Upper lobe of left lung (tissue), 4 donors: ENCODE measurements around the gene FADS6.

ENCODE experiments used
- EP300 ChIP-seq, 4 donors: sonication (generic); formaldehyde crosslinking; IDR thresholded peaks; one replicate each; pipeline ENCODE4 v1.5.1; 2017; ENCODE audit warnings: antibody characterized with exemption in 4 of 4, control low read depth in 2 of 4
- TF ChIP-seq, protein P1 (sequence below), 6 experiments: fragments of 450-650 bp in 4 of 6; fragments of 200-600 bp in 2 of 6; sonication (generic) in 2 of 6; IDR thresholded peaks; one replicate each; pipeline ENCODE4 v1.5.1; 2016 to 2019; ENCODE audit warnings: antibody characterized with exemption in 6 of 6

DNA sequence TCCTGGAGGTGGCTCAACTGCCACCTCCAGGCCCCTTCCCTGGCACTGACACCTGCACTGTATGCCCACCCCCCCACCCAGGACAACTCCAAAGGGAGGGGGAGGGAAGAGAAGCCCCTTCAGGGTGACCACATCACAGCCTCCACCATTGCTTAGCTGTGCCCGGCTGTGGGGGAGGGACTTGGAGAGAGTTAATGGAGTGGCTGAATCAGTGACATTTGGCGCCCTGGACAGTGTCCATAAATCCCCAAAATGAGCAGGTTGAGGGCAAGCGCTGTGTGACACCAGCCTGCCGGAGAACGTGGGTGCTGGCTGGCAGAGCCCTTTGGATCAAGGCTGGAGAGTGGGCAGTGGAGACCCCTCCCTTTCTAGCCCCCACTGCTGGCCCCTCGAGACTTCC is 28.7 kb upstream of the FADS6 start:
- TF ChIP-seq EP300 (IDR thresholded peaks at IDR 0.05) = no peak
- TF ChIP-seq, protein P1, sequence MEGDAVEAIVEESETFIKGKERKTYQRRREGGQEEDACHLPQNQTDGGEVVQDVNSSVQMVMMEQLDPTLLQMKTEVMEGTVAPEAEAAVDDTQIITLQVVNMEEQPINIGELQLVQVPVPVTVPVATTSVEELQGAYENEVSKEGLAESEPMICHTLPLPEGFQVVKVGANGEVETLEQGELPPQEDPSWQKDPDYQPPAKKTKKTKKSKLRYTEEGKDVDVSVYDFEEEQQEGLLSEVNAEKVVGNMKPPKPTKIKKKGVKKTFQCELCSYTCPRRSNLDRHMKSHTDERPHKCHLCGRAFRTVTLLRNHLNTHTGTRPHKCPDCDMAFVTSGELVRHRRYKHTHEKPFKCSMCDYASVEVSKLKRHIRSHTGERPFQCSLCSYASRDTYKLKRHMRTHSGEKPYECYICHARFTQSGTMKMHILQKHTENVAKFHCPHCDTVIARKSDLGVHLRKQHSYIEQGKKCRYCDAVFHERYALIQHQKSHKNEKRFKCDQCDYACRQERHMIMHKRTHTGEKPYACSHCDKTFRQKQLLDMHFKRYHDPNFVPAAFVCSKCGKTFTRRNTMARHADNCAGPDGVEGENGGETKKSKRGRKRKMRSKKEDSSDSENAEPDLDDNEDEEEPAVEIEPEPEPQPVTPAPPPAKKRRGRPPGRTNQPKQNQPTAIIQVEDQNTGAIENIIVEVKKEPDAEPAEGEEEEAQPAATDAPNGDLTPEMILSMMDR (IDR thresholded peaks at IDR 0.05) = no peak
